CD4-positive, alpha-beta T cell treated with Interleukin-1 beta for 1 hour (primary cell): ENCODE measurements around the gene OTOG.

ENCODE experiments used
- DNase-seq, 2 donors: peaks; one replicate each; pipeline ENCODE4 v3.0.0-alpha.2; 2020 to 2022

OTOG gene

DNA sequence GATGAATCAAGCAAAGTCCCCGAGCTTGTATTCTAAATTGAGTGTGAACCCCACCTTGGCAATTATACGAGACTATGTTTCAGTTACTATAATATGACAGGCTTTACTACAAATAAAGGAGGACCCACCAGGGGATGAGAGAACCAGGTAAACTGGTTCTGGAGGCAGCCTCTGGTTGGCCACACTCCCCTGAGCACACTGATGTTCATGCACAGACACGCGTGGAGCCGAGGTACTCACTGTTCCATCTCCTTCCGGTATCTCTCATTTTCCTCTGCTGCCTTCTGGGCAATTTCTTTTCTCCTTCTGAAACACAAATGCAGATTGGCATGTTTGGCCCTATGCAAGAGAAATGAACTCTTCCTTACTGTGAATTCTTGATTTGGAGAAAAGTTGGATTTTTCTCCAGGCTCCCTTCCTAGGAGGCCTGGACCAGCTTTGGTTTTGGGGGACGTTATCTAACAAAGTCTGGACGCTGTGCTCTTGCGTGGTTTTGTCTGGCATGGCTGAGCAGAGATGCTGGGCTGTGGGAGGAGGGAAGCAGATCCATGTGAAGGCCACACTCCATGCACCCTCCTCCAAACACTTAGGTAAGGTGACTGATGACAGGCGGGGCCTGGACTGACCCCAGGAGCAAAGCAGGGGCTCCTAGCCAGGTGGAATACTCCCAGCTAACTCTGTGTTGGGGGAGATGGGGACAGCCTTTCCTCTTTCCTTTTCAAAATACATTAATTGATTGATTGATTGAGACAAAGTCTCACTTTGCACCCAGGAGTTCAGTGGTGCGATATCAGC, 25.8 kb upstream of the OTOG start:
- DNase-seq = no peak

- no peak for DNase-seq
Observed at GRCh38 chr11:17522655-17523054, 24.4 kb upstream of the OTOG start.

- no peak for DNase-seq
Observed at GRCh38 chr11:17524221-17524620, 22.8 kb upstream of the OTOG start.

GRCh38 chr11:17525570-17525969, 21.5 kb upstream of the OTOG start:
- DNase-seq = no peak

DNA sequence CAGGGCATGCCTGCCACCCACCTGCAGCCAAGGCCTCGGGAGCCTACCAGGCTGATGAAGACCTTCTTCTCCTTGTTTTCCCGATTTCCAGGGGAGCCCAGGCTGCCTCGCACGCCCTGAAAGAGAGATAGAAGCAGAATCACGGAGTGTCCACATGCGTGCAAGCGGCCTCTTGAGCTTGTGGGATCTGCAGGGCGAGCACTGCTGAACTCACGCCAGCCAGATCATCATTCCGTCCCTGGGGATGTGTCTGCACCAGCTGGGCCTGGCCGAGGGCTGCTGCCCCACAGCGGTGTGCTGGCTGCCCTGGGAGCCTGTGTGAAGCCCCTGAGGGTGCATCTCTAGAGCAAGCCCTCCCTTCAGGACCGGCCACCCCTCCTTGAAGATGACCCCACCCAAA, 20.7 kb upstream of the OTOG start:
- no peak for DNase-seq

- DNase-seq = no peak
Observed at GRCh38 chr11:17526931-17527627, 20.0 kb upstream of the OTOG start.

GRCh38 chr11:17527628-17527995, 19.4 kb upstream of the OTOG start:
- no peak for DNase-seq

DNA sequence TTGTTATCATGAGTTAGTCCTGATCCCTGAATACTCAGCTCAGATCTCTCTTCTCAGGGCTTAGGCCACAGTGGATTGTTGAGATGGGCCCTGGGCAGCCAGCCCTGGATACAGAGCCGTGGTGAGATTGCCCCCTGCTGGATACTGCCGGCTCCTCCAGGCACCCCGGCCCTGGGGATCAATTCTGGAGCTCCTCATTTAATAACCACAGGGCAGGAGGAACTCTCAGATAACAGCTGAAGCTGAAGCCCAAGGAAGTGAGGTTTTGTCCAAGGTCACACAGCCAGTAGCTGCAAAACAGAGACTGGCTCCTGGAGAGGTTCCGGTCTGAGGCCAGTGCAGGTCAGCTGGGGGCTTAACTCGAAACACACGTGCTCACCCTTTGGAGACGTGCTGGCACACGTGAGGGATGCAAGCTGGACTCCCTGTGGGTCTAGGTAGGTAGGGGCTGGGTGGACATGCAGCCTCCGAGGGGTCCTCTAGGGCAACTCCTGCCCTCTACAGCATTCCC, 18.8 kb upstream of the OTOG start:
- DNase-seq = peak; percentile 15 to 34

DNA sequence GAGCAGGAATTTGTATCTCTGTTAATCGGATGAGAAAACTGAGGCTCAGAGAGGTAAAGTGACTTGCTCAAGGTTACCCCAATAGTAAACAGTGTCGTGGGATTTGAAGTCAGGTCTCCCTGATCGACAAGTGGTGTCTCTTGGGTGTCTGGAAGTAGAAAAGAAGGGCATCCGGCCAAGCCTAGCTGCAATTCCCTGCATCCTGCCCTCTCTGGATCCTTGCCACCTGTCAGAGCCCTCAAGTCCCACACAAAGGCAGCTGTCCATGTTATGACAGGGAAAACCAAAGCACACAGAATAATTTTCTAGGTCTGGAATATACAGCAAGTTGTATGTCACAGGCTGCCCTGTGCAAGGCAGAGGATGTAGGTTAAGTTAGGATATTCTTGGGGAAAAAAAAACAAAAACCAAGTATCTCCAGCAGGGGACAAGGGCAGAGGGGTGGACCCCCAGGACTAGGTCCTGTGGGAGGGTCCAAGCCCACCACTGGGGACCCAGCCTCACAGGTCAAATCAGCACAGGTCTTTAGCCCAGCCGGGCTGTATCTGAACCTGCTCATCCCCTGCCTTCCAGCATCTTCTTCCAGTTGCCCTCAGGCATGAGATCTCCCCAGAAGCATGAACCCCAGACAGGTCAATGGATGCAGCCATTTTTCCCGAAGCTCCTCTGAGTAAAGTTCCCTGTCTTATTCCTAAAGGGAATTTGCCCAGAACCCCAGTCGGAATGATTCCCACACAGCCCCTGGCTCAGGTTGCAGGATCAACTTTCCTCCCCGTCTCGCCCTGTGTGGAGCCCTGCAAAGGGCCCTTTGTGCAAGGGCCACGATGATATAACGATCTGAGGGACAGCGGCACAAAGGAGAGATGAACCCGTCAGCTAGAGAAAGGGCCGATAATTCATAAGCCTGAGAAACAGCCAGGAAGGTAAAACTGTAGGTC, 17.9 kb upstream of the OTOG start:
- no peak for DNase-seq

- DNase-seq = no peak
Observed at GRCh38 chr11:17529844-17530185, 17.2 kb upstream of the OTOG start.

- DNase-seq = no peak
Observed at GRCh38 chr11:17531071-17531600, 15.9 kb upstream of the OTOG start.

GRCh38 chr11:17531636-17532113, 15.4 kb upstream of the OTOG start:
- DNase-seq = no peak

GRCh38 chr11:17532784-17533183, 14.3 kb upstream of the OTOG start:
- DNase-seq = no peak

GRCh38 chr11:17533341-17533740, 13.7 kb upstream of the OTOG start:
- DNase-seq = no peak

- no peak for DNase-seq
Observed at GRCh38 chr11:17533778-17534415, 13.2 kb upstream of the OTOG start.

DNA sequence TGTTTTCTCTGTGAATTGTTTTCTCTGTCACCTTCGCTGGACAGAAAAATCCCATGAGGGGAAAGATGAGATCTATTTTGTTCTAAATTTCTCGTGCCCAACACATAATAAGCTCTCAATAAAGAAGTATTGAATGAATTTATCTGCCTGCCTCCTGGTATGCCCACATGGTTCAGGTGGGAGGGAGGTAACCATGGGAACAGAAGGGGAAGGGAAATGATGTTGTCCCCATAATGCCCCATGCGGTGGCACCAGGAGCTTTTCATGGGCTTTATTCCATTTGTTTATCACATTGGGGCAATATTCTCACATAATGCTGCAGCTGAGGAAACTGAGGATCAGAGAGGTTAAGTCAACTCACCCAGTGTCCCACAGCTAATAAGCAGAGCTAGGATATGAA, 11.6 kb upstream of the OTOG start:
- DNase-seq = no peak

GRCh38 chr11:17537261-17537660, 9.8 kb upstream of the OTOG start:
- DNase-seq = no peak

- no peak for DNase-seq
Observed at GRCh38 chr11:17538054-17538453, 9.0 kb upstream of the OTOG start.

- no peak for DNase-seq
Observed at GRCh38 chr11:17538731-17539130, 8.3 kb upstream of the OTOG start.

DNA sequence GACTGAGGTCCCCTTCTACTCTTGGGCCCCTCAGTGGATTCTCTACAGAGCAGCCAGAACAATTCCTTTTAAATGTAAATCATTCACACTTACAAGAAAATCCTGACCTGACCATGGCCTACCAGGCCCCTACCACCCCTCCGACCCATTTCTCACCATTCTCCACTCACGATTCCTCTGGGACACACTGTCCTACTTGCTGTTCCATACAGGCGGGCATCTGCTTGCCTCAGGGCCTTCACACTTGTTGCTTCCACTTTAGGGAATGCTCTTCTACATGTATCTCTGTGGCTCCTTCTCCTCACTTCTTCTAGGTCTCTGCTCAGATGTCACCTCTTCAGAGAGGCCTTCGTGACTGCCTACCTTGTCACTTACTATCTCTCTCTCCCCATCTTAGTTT, 6.3 kb upstream of the OTOG start:
- DNase-seq = no peak

DNA sequence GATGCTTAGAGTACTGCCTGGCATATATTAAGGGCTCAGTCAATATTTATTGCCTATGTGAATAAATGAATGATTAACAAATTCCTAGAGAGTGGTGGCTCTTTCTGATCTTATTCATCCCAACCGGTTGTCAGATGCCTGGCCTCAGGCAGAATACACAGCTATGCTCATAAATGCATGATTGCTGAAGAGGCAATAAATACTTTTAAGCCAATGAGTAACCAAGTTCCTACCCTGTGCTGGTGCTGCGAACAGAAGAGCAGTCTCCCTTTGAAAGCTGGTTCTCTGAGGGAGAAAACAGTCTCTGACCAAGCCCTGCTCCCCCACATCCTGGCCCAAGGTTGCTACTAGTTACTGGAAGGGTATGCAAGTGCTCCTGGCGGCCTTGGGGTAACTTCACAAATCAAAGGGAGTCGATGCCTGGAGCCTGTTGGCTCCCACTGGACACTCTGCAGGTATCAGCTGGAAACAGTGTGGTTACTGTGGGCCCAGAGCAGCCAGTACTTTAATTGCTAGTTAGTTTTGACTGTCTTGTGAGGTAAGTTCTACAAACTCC, 5.7 kb upstream of the OTOG start:
- DNase-seq = no peak

DNA sequence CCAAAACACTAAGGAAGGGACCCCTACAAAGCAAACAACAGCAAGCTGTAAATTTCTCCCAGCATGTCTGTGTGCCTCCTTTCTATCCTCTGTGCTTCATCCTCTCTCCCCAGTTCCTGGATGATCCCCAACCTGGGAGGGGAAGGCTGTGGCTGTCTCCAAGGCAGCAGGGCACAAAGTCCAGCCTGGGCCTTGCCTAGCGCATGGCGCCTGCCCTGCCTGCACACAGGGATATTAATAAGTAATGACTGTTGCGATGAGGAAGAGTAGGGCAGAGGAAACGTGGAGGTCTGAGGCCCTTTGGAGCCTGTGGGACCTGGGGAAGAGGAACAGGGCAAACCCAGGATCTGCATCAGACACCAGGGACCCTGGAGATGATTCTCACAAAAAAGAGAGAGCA, 4.8 kb upstream of the OTOG start:
- no peak for DNase-seq
